Measurements from ENCODE around the gene SORL1.
A peak's percentile ranks its signal among the peaks of the same experiment; 100 is the strongest.

The SORL1 gene

GRCh38 chr11:121543836-121544380 is 91.8 kb downstream of the SORL1 start:
- peak overlapping the region; percentile 38 for H3K27ac ChIP-seq (ENCODE audit: low read length)
- no peak for DNase-seq
- no peak for ATAC-seq (ENCODE audit: insufficient read depth, low read depth)
- no peak overlapping the region for H3K4me2 ChIP-seq (ENCODE audit: insufficient read depth, low read length)
- peaks cover 52% of the 10 kb centered on the region for H3K36me3 ChIP-seq (ENCODE audit: insufficient read depth, low read length)
- H4K20me1 ChIP-seq (ENCODE audit: insufficient read depth, low read length) = no peaks in the 10 kb centered on the region
- H3K9me3 ChIP-seq (ENCODE audit: insufficient read depth, low read length, severe bottlenecking) = no peaks in the 10 kb centered on the region
- no peak overlapping the region for H3K9ac ChIP-seq (ENCODE audit: low read depth, low read length)
- no peak for TF ChIP-seq CTCF (IDR thresholded peaks at IDR 0.05; ENCODE audit: borderline replicate concordance, extremely low read depth, low read length, poor library complexity, severe bottlenecking)
- no peak for TF ChIP-seq EZH2 (IDR thresholded peaks at IDR 0.05; ENCODE audit: borderline replicate concordance, low read depth, low read length, severe bottlenecking)
- H2AFZ ChIP-seq (ENCODE audit: low read depth, low read length) = no peak overlapping the region
- peaks cover 28% of the 10 kb centered on the region for H3K4me1 ChIP-seq (ENCODE audit: insufficient read depth, low read length)
- H3K27me3 ChIP-seq (ENCODE audit: insufficient read depth, low read length, poor library complexity) = no peaks in the 10 kb centered on the region
- no peak overlapping the region for H3K4me3 ChIP-seq (ENCODE audit: low read depth in 1 of 2, low read length in 2 of 2)
- H3K79me2 ChIP-seq (ENCODE audit: insufficient read depth, low read length) = no peaks in the 10 kb centered on the region

GRCh38 chr11:121544956-121545355 is 92.8 kb downstream of the SORL1 start:
- Histone ChIP-seq H3K4me3 (ENCODE audit: low read depth in 1 of 2, low read length in 2 of 2) (no peak overlapping the region), H2AFZ (ENCODE audit: low read depth, low read length) (no peak overlapping the region), H4K20me1 (ENCODE audit: insufficient read depth, low read length) (no peaks in the 10 kb centered on the region), H3K4me1 (ENCODE audit: insufficient read depth, low read length) (peaks cover 18% of the 10 kb centered on the region), H3K4me2 (ENCODE audit: insufficient read depth, low read length) (0 out of 2 replicates have a peak overlapping the region, but pooled peaks have one; percentile 5), H3K9ac (ENCODE audit: low read depth, low read length) (peak overlapping the region; percentile 16; the same call in 1 of the 2 replicates), H3K36me3 (ENCODE audit: insufficient read depth, low read length) (peaks cover 55% of the 10 kb centered on the region), H3K9me3 (ENCODE audit: insufficient read depth, low read length, severe bottlenecking) (no peaks in the 10 kb centered on the region), H3K27me3 (ENCODE audit: insufficient read depth, low read length, poor library complexity) (no peaks in the 10 kb centered on the region), H3K27ac (ENCODE audit: low read length) (peak overlapping the region; percentile 69), H3K79me2 (ENCODE audit: insufficient read depth, low read length) (no peaks in the 10 kb centered on the region)
- TF ChIP-seq CTCF (IDR thresholded peaks at IDR 0.05; ENCODE audit: borderline replicate concordance, extremely low read depth, low read length, poor library complexity, severe bottlenecking) = no peak
- DNase-seq (peak; percentile 63), ATAC-seq (ENCODE audit: insufficient read depth, low read depth) (peak; percentile 99)

- Histone ChIP-seq H3K9ac (ENCODE audit: low read depth, low read length) (no peak overlapping the region), H3K36me3 (ENCODE audit: insufficient read depth, low read length) (peaks cover 70% of the 10 kb centered on the region), H3K9me3 (ENCODE audit: insufficient read depth, low read length, severe bottlenecking) (no peaks in the 10 kb centered on the region), H4K20me1 (ENCODE audit: insufficient read depth, low read length) (no peaks in the 10 kb centered on the region), H3K27ac (ENCODE audit: low read length) (no peak overlapping the region), H3K4me1 (ENCODE audit: insufficient read depth, low read length) (peaks cover 17% of the 10 kb centered on the region), H3K79me2 (ENCODE audit: insufficient read depth, low read length) (no peaks in the 10 kb centered on the region), H3K4me3 (ENCODE audit: low read depth in 1 of 2, low read length in 2 of 2) (no peak overlapping the region), H3K27me3 (ENCODE audit: insufficient read depth, low read length, poor library complexity) (no peaks in the 10 kb centered on the region), H3K4me2 (ENCODE audit: insufficient read depth, low read length) (no peak overlapping the region), H2AFZ (ENCODE audit: low read depth, low read length) (no peak overlapping the region)
- DNase-seq (no peak), ATAC-seq (ENCODE audit: insufficient read depth, low read depth) (no peak)
- TF ChIP-seq CTCF (IDR thresholded peaks at IDR 0.05; ENCODE audit: borderline replicate concordance, extremely low read depth, low read length, poor library complexity, severe bottlenecking) (no peak), EZH2 (IDR thresholded peaks at IDR 0.05; ENCODE audit: borderline replicate concordance, low read depth, low read length, severe bottlenecking) (no peak)
Observed at GRCh38 chr11:121547574-121547973, 95.5 kb downstream of the SORL1 start.
